ENCODE results near the gene DCUN1D2. TPM values are rescaled to one million over a fixed set of nuclear protein-coding genes. Genes with fewer than 3 reads are reported as not detected.
A peak's percentile ranks its signal among the peaks of the same experiment; 100 is the strongest.

The DCUN1D2 gene
- total RNA-seq, 1 donor from 2014 or later = 196 TPM

DNA sequence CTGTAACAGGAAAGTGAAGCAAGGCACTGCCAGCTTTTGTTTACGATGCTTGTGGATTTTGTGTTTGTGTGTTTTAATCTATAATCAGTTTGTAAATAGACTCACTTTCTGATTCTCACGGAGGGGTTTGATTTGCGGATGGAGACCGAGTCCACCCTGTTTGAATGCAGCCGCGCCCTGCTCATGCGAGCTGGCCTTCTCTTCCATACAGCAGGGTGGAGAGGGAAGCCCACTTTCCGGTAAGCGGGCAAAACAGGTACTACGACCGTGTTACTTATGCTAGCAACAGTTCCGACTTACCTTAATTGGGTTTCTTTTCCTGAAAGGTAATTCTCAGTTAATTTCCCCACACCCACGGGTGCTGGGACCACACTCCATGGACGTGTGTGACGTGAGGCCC lies 70.3 kb downstream of the DCUN1D2 start:
- ATAC-seq (ENCODE audit: poor library complexity) (no peak), DNase-seq (no peak)
- intact Hi-C loops (cut with DNase I) = no loop called here

DNA sequence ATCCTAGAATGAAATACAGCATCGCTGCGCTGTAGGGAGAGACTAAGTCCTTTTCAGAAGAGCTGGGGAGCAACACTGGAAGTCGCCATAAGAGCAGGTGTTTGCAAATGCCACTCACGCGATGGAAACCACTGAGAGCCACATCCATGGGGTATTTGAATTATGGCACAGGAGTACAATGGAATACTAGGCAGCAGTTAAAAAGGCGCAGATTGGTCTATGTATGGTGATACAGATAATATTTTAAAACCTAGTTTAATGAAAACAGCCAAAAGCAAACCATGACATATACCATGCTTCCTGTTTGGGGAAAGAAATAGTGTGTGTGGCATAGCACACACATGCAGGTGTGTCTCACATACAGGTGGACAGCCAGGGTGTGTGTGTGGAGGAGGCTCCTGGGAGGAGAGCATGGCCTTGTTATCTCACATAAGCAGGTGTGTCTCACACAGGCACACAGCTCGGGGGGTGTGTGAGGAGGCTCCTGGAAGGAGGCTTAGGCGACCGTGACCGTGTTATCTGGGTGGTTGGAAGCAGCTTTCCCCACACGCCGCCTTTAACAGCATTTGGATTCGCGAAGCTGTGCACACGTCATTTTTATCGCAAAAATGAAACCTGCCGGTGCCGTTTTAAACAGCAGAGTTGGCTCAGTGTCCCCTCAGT lies 70.8 kb downstream of the DCUN1D2 start:
- ATAC-seq (ENCODE audit: poor library complexity) (no peak), DNase-seq (peak; percentile 35)
- intact Hi-C loops (cut with DNase I) = no loop called here

DNA sequence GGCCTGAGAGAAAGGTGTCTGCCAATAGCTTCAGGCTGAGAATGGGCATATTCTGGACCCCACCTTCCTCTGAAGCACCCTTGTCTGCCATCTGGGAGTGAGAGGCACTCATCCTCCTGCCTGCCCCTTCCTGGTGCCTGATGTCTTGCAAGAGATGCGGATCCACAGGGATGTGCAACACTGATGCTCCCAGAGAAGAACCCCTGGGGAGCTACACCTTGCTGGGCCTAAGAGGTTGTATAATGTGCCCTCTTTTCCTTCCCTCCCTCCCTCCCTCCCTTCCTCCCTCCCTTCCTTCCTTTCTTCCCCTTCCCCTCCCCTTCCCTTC lies 71.8 kb downstream of the DCUN1D2 start:
- intact Hi-C loops (cut with DNase I) = no loop called here
- DNase-seq = no peak
- ATAC-seq (ENCODE audit: poor library complexity) = no peak

DNA sequence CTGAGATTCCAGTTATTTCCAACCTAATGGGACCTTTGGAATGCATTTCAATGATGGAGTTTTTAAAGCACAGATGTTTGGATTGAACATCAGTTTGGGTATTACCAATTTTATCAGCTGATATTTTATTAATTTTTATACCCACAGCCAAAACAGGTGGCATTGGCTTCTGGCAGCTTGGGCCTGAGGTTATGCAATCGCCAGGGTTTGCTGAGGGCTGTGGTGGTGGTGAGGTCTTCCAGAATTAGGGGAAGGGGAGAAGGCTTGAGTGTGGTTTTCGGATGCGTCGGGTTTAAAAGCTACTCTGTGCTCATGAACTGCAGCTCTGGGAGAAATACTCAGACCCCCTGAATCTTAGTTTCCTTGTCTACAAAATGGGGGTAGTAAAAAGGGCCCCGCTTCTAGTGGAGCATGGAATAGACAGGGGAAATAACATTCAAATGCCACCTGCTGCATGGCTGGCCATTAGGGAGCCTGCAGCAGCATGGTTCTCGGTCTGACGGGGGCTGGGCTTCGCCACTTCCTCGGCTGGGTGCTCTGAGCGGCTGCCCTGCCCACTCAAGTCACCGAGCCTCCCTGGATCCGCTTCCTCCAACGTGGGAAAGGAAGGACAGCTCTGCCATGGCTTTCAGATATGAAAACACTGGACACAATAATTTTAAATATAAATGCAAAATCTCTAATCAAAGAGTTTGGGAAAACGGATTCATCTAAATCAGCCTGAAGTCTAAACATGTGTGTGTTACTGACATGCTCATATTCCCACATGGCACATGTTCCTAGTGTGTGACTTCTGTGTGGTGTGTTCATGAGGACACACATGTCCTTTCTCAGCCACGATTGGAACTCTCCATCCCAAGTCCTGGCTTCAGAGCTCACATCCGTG lies 72.4 kb downstream of the DCUN1D2 start:
- intact Hi-C loops (cut with DNase I) = no loop called here
- DNase-seq (no peak), ATAC-seq (ENCODE audit: poor library complexity) (no peak)

DNA sequence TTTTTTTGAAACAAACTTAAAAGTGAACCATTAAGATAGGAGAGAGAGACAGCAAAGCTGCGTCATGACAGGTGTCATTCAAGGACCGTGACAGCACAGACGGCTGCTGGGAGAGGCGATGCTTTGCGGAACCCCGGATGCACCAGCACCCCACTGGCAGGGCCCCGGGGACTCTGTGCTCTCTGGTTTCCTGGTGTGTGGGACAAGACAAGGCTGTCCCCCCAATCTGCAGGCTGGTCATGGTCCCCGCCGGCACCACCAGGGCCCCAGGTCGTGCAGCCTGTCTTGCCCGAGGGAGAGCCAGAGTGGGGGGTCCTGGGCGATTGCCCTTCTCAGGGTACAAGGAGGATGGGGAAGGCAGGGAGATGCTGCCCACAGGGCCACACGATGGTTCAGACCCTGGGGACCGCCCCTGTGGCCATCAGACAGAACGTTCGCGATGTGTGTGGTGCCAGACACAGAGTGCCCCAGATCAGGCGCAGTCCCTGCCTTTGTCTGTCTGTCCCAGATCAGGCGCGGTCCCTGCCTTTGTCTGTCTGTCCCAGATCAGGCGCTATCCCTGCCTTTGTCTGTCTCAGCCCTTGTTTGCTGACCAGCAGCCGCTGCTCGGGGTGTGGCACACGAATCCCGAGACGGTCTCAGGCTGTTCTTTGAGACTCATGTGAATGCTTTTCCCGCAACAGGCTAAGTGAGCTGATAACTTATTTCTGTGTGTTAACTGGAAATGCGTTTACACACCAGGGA lies 73.3 kb downstream of the DCUN1D2 start:
- ATAC-seq (ENCODE audit: poor library complexity) (no peak), DNase-seq (peak; percentile 34)
- intact Hi-C loops (cut with DNase I) = no loop called here

DNA sequence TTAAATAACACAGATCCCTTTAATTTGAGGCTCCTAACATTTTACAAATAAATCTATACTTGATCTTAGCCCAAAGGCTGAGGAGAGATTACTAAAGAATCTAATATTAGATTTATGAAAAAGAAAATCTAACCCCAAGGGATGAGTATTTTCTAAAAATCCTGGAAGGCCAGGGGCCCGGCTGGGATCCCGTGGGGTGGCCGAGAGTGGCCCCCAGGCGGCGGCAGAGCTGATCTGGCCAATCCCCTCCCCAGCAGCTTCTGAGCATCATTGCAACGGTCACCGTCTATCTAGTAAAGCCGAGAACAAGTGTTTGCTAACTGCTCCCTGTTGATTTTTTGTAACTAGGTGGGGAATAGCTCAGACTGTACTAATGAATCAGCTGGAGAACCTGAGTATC lies 74.7 kb downstream of the DCUN1D2 start:
- intact Hi-C loops (cut with DNase I) = no loop called here
- ATAC-seq (ENCODE audit: poor library complexity) (no peak), DNase-seq (no peak)

DNA sequence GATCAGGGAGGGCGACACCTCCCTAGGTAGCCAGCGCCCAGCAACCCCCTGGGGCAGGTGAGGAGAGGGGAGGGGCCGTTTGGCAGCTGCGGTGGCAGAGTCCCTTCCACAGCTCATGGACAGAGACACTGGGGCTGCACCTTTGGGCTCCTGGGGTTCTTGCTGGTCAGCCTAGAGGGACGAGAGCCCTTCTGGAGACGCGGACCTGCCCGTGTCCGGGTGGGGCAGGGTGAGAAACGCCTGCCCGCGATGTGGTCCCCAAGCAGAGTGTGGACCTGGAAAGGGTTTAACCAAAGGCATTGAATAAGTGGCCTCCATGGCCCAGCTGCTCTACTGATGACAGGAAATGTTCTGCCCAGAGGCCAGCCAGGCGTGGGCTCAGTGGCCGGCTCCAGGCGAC lies 75.5 kb downstream of the DCUN1D2 start:
- DNase-seq (peak; percentile 30), ATAC-seq (ENCODE audit: poor library complexity) (no peak)
- intact Hi-C loops (cut with DNase I) = no loop called here

DNA sequence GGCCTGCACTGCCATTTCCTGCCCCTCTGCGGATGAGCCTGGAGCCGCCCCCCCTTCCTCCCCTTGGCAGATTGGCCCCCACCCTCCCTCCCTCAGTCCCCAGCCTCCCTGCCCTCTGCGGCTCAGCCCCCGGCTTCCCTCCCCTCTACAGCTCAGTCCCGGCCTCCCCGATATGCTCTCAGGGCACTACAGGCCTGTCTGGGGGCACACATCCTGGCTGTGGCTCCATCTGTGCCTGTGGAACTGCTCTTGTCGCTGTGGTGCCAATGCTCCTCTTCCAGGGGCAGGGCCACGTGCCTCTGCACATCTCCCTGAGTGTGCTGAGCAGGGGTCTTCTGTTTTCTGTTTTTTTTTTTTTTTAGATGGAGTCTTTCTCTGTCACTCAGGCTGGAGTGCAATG lies 76.2 kb downstream of the DCUN1D2 start:
- DNase-seq (no peak), ATAC-seq (ENCODE audit: poor library complexity) (no peak)
- intact Hi-C loops (cut with DNase I) = no loop called here

DNA sequence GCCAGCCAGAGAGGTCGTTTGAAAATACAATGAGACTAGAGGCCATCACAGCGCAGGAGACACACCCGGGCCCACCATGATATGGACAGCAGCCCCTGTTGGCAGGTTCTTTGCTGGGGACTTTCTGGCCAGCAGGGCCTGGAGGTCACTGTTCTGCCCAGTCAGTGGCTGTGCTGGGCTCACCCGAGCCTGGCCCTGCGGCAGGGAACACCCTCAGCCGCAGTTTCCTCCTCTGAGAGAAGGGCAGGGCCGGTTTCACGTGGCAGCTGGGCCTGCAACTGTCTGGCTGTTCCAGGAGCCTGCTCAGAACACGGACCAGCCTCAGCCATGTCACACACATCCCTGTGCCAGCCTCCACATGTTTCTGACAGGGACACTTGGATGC lies 76.6 kb downstream of the DCUN1D2 start:
- DNase-seq = peak; percentile 68
- ATAC-seq (ENCODE audit: poor library complexity) = peak; percentile 63
- intact Hi-C loops (cut with DNase I) = no loop called here

DNA sequence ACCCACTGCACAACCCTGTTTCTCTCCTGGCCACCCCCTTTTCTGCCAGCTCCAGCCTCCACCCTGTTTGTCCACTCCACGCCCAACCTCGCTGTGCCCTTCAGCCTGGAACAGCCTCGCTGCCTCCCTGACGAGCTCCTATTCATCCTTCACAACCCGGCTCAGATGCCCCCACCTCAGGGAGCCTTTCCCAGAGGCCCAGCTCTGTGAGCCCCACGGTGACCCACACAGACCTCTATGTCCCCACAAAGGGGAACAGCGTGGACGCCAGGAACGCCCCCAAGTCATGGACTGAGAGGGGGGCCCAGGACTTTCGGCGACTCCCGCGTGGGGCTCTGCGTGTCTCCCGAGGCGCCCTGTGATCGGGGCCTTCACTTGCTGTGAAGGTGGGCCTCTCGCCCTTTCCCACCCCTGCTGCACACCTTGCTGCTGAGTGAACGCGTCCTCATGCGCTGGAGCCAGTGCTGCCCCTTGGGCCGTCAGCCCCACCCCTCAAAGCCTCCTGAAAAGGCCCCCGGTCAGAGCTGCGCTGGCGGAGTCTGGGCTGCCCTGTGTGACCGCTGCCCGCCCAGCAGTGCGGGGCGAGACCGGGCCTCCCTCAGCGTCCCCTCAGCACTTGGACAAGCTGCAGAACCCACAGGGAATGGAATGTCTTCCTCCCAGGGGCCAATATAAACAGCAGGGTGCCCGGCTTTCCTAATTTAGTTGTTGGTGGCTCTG lies 77.2 kb downstream of the DCUN1D2 start:
- DNase-seq = peak; percentile 53

DNA sequence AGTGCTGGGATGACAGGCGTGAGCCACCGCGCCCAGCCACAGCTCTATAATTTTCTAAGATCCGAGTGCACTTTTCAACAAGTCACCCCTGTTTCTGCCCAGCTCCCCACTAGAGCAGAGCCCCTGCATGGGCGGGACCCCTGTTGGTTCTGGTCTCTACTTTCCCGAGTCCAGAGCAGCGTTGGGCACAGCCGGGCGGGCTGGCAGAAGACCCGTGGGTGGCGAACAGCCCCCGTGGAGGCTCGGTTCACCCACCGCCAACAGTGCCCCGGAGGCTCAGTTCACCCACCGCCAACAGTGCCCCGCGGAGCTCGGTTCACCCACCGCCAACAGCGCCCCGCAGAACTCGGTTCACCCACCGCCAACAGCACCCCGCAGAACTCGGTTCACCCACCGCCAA lies 78.1 kb downstream of the DCUN1D2 start:
- DNase-seq (no peak), ATAC-seq (ENCODE audit: poor library complexity) (no peak)
- intact Hi-C loops (cut with DNase I) = no loop called here

More for the DNA sequence above, 77.2 kb downstream of the DCUN1D2 start:
- ATAC-seq (ENCODE audit: poor library complexity) = peak; percentile 58
- intact Hi-C loops (cut with DNase I) = no loop called here

DNA sequence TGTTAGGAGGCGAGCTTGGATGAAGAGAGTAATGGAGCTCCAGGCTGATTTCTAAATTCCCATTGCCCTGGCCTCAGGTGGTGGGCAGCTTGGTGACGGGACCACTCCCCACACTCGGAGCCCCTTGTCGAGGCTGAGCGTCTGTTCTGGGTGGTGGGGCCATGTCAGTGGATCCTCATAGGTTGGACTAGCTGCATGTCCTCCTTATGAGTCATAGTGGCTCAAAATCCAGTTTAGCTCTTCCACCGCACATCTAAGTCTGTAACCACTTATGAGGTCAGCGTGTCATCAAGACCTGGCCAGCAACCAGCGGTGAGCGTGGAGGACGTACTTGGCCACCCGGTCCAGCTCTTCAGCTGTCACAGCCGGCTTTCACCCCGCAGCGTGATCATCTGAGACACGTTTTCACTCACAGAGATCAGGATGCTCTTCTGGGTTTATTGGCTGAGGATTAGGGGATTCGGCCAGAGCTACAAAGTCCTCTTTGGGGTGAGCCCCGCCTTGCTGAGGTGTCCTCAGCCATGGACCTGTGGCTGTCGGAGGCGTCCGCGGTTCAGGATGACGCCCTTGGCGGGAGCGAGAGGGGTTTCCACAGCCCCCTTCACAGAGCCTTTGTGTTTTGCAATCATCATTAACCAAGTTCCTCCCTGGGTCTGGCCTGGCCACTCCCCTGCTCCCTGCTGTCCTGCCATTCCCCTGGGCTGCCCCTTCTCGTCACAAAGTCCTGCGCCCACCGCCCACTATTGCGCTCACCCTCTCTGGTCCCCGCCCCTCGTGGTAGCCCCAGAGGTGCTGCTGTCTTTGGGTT lies 79.1 kb downstream of the DCUN1D2 start:
- ATAC-seq (ENCODE audit: poor library complexity) = peak; percentile 65
- intact Hi-C loops (cut with DNase I) = no loop called here

DNA sequence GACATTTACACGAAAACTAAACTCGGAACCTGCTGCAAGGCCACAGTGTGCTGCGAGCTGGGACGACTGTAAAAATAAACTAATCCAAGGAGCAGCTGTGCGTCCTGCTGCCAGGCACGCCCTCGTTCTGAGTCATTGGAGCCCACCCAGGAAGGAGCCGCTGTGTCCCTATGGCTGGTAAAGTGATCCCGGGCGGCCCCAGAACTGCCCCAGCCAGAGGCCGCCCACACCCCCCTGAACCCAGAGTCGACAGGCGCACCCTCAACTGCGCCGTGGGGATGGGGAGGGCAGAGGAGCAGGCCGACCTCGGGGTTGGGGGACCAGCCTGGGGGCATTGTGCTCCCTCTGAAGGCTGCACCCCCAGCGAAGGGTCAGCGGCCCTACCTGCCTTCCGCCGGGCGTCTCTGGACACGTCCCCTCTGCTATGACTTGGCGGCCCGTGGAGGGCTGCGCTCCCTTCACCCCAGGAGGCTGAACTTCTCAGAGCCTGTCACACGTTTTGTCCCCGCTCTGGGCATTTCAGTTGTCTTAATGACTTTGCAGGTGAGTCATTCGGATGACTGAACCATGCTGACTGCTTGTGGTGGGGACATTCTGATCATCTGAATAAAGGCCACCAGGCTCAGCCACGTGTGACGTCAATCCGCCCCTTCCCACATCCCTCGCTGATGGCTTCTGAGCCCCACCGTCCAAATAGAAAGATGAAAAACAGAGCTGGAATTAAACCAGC lies 79.9 kb downstream of the DCUN1D2 start:
- ATAC-seq (ENCODE audit: poor library complexity) (no peak), DNase-seq (peak; percentile 40)
- intact Hi-C loops (cut with DNase I) = no loop called here

More for the DNA sequence above, 79.1 kb downstream of the DCUN1D2 start:
- DNase-seq = peak; percentile 83

DNA sequence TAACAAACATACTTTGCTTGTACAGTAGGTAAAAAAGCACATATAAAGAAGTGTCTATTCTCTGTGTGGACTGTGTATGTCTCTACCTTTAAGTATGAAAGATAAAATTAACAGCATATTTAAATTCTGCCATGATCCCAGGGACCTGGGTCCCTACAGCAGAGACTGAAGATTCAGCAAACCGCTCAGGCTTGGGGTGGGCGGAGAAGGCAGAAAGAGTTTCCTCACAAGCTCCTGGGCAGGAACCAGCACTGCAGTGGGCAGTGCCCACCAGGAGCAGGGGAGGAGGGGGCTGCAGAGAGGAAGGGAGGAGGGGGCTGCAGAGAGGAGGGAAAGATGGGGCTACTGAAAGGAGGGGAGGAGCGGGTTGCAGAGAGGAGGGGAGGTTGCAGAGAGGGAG lies 81.9 kb downstream of the DCUN1D2 start:
- ATAC-seq (ENCODE audit: poor library complexity) (no peak), DNase-seq (no peak)

DNA sequence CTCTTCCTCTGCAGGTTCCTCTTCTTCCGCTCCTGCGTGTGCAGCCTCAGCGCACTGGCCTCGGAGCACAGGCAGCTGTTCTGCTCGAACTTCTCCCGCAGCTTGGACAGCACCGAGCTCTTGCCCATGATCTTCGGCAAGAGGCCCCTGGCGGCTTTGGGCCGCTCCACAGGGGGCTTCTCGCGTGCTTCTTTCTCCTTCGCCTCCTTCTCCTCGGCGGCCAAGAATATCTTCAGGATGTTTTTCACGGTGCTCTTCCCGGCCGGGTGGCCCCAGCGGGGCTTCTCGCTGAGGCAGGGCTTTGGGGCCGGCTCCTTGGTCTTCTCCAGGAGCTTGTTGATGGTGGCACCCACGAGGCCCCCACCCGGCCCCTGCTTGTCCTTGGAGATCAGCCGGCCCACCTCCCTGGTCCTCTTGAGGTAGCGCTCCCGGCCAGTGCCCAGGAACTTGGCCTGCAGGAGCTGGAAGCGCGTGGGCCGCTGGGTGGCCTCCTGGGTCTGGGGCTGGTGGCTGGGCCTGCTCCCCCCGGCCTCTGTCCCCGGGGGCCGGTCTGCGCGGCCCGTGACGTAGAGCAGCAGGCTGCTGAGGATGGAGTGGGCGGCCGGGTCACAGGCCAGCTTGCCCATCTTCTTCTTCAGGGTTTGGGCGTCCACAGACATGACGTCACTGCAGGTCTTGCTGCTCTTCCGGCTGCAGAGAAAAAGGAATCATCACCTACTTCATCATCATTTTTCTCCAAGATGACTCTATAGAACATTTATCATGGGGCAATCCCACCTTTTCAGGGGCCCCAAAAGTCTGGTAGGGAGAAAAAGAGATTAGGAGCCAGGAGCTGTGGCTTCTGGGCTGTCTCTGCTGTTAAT lies 82.7 kb downstream of the DCUN1D2 start:
- peak; percentile 44 for DNase-seq

More for the DNA sequence above, 81.9 kb downstream of the DCUN1D2 start:
- intact Hi-C loops (cut with DNase I) = no loop called here

DNA sequence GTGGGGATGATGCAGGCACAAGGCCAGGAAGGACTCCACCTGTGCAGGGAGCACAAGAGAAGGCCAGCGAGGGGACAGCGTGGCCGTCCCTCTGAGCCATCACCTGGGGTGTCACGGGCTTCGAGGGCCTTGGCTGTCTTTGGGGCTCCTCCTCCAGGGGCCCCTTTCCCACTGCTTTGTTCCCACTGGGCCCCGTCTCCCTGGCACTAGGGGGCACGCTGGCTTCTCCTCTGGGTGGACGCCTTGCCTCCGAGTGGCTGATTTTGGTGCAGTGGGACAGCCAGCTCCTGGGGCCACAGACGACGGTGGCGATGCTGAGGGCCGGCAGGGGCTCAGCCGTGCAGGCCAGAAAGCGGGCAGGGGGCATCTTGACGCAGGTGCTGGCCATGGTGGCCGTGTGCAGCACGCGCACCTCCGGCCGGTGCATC lies 83.4 kb downstream of the DCUN1D2 start:
- intact Hi-C loops (cut with DNase I) = no loop called here
- DNase-seq (peak; percentile 34), ATAC-seq (ENCODE audit: poor library complexity) (no peak)

More for the DNA sequence above, 82.7 kb downstream of the DCUN1D2 start:
- no peak for ATAC-seq (ENCODE audit: poor library complexity)
- intact Hi-C loops (cut with DNase I) = no loop called here

Measured in Right ventricle myocardium superior (tissue), 1 donor.